Right lobe of liver (tissue), 4 donors: ENCODE measurements around the gene PDE10A.

Experiments used
- POLR2A ChIP-seq: fragments of 450-650 bp; IDR thresholded peaks from one replicate; pipeline ENCODE4 v1.6.1; 2017; ENCODE audit warnings: antibody characterized with exemption, mild to moderate bottlenecking
- TF ChIP-seq, protein P1 (sequence below), 4 donors: fragments of 200-600 bp in 3 of 4; fragments of 450-650 bp in 1 of 4; IDR thresholded peaks; one replicate each; pipeline versions ENCODE4 v1.5.1 to v1.8.0; 2016 to 2022; ENCODE audit warnings: antibody characterized with exemption in 4 of 4, mild to moderate bottlenecking in 2 of 4
- donor health status: DM: no; HTN: no; CAD: no.
- donor health status: DM: no; HTN: no; CAD: no.
- donor health status: DM: no; HTN: yes; CAD: no.

DNA sequence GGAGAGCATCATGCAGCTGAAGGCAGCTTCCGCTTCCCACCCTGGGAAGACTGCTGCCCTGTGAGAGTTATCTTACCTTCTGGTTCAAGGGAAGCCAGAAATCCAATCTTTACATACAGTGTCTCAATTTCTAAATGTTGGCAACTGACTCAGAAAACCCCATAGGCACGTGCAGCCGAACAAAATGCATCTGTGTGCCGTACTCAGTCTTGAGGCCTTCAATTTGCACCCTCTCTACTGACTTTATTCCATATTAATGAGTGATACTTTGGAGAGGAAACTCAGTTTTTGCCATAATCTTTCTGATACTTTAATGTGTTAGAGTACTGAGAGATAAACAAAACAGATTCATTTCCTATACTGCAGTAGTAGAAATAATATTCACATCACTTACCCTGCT is 181.1 kb downstream of the PDE10A start:
- TF ChIP-seq, protein P1, sequence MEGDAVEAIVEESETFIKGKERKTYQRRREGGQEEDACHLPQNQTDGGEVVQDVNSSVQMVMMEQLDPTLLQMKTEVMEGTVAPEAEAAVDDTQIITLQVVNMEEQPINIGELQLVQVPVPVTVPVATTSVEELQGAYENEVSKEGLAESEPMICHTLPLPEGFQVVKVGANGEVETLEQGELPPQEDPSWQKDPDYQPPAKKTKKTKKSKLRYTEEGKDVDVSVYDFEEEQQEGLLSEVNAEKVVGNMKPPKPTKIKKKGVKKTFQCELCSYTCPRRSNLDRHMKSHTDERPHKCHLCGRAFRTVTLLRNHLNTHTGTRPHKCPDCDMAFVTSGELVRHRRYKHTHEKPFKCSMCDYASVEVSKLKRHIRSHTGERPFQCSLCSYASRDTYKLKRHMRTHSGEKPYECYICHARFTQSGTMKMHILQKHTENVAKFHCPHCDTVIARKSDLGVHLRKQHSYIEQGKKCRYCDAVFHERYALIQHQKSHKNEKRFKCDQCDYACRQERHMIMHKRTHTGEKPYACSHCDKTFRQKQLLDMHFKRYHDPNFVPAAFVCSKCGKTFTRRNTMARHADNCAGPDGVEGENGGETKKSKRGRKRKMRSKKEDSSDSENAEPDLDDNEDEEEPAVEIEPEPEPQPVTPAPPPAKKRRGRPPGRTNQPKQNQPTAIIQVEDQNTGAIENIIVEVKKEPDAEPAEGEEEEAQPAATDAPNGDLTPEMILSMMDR (IDR thresholded peaks at IDR 0.05): no peak
- TF ChIP-seq POLR2A: no peak
